HL-60 (cell line): Measurements from ENCODE around the gene FCRL6.

ENCODE experiments used
- CTCF ChIP-seq: IDR thresholded peaks from one replicate; pipeline ENCODE4 v1.5.1; 2011; ENCODE audit warnings: low read length, control low read depth, inconsistent platforms; ENCODE audit not compliant: insufficient read depth
- GABPA ChIP-seq: IDR thresholded peaks from 2 replicates; pipeline ENCODE4 v1.6.1; 2012; ENCODE audit warnings: low read depth
- POLR2AphosphoS5 ChIP-seq: IDR thresholded peaks from 2 replicates; pipeline ENCODE4 v1.6.1; 2012; ENCODE audit warnings: low read depth
- SPI1 ChIP-seq: IDR thresholded peaks from 2 replicates; pipeline ENCODE4 v1.6.1; 2012; ENCODE audit warnings: low read depth, mild to moderate bottlenecking, borderline replicate concordance

GRCh38 chr1:159839116-159839849 lies 37.1 kb downstream of the FCRL6 start:
- no peak for TF ChIP-seq CTCF
- TF ChIP-seq GABPA, result no peak
- TF ChIP-seq SPI1, result no peak
- no peak for TF ChIP-seq POLR2AphosphoS5
